Epithelial cell of proximal tubule (primary cell): ENCODE data around the gene ZFYVE28. TPM values are rescaled to one million over a fixed set of nuclear protein-coding genes. Genes with fewer than 3 reads are reported as not detected.

Experiments
- DNase-seq: peaks from one replicate; pipeline ENCODE4 v3.0.0-alpha.2; 2011; ENCODE audit warnings: low read depth
- H3K4me3 ChIP-seq: 2 replicates; pipeline ENCODE4 v1.5.1; 2011; ENCODE audit warnings: low read depth, mild to moderate bottlenecking, low read length
- CTCF ChIP-seq: conservative IDR thresholded peaks from 2 replicates; pipeline ENCODE4 v1.5.1; 2012; ENCODE audit warnings: low read depth, mild to moderate bottlenecking, low read length
- total RNA-seq: library from RNA; depleted of rRNA; stranded (reverse); fragments of >200 nt; gene quantifications from 2 replicates; pipeline ENCODE4 v1.2.3, GENCODE V29; 2015

ZFYVE28 gene
- total RNA-seq, 1 donor from 2014 or later, result 0.58 TPM

DNA sequence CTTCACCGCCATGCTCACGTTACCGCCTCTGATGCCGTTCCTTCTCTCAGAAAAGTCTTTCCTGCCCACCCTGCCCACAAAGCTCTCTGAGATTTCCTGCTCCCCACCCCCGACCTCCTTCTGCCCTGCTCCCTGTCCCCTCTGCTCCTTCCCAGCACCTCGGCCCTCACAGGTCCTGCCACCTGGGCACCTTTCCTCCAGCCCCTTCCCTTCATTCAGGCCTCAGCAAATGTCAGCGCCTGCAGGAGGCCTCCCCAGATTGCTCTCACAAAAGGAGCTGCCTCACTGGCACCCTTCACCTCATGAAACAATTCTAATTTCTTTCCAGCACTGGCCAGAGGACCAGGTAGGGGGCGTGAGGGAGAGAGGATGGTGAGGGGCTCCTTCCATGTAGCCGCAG, 122.9 kb downstream of the ZFYVE28 start:
- no peak for TF ChIP-seq CTCF
- no peak overlapping the region for H3K4me3 ChIP-seq
- no peak for DNase-seq

- H3K4me3 ChIP-seq, result no peak overlapping the region
- no peak for TF ChIP-seq CTCF
- no peak for DNase-seq
Observed at GRCh38 chr4:2292646-2293108, 125.8 kb downstream of the ZFYVE28 start.

GRCh38 chr4:2291705-2292645, 126.5 kb downstream of the ZFYVE28 start:
- TF ChIP-seq CTCF, result no peak
- no peak for DNase-seq
- H3K4me3 ChIP-seq, result no peak overlapping the region

GRCh38 chr4:2290974-2291704, 127.3 kb downstream of the ZFYVE28 start:
- no peak for DNase-seq
- TF ChIP-seq CTCF, result no peak

GRCh38 chr4:2290488-2290887, 128.0 kb downstream of the ZFYVE28 start:
- no peak for TF ChIP-seq CTCF
- no peak for DNase-seq
- H3K4me3 ChIP-seq, result no peak overlapping the region

More at GRCh38 chr4:2290974-2291704, 127.3 kb downstream of the ZFYVE28 start:
- no peak overlapping the region for H3K4me3 ChIP-seq

DNA sequence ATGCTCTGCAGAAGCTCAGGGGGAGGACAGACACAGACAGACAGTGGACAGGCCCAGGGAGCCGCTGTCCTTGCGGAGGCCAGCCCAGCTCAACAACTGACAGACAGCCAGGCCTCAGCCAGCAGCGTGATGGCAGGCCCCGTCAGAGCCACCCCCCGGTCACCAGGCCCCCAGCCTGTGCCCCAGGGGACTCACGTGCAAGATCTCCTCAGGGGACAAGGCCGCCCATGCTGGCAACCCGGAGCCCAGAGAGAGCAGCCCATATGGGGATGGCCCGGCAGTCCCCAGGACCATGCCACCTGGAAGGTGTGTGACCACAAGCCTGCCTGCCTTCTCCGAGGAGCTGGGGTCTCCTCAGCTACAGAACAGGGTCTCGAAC, 128.5 kb downstream of the ZFYVE28 start:
- DNase-seq, result no peak
- no peak for TF ChIP-seq CTCF

More for the DNA sequence above, 128.5 kb downstream of the ZFYVE28 start:
- no peak overlapping the region for H3K4me3 ChIP-seq
